HepG2 (cell line): ENCODE measurements around the gene TBC1D22A. TPM values are rescaled to one million over a fixed set of nuclear protein-coding genes. Genes with fewer than 3 reads are reported as not detected.
A peak's percentile ranks its signal among the peaks of the same experiment; 100 is the strongest.

ENCODE experiments used
- ADNP ChIP-seq: sonication (generic); formaldehyde crosslinking; IDR thresholded peaks from 2 replicates; pipeline ENCODE4 v1.4.0; 2020; ENCODE audit warnings: missing genetic modification reagents
- EEA1 ChIP-seq: sonication (generic); formaldehyde crosslinking; IDR thresholded peaks from 2 replicates; pipeline ENCODE4 v1.5.1; 2020; ENCODE audit warnings: mild to moderate bottlenecking, missing genetic modification reagents, borderline replicate concordance
- ELF1 ChIP-seq: sonication (generic); formaldehyde crosslinking; IDR thresholded peaks from 2 replicates; pipeline ENCODE4 v1.4.0; 2020; ENCODE audit warnings: missing genetic modification reagents
- MEF2D ChIP-seq: sonication (generic); formaldehyde crosslinking; IDR thresholded peaks from 2 replicates; pipeline ENCODE4 v1.5.1; 2020; ENCODE audit warnings: mild to moderate bottlenecking, missing genetic modification reagents
- MXI1 ChIP-seq: IDR thresholded peaks from 3 replicates; pipeline ENCODE4 v1.6.1; 2012; ENCODE audit warnings: low read depth, low read length, inconsistent platforms, borderline replicate concordance
- NFE2L1 ChIP-seq: sonication (generic); formaldehyde crosslinking; IDR thresholded peaks from 2 replicates; pipeline ENCODE4 v1.4.0; 2020; ENCODE audit warnings: missing genetic modification reagents, mild to moderate bottlenecking, borderline replicate concordance
- POGZ ChIP-seq: sonication (generic); formaldehyde crosslinking; IDR thresholded peaks from 2 replicates; pipeline ENCODE4 v1.4.0; 2020; ENCODE audit warnings: mild to moderate bottlenecking, missing genetic modification reagents
- POLR2A ChIP-seq, 2 experiments: IDR thresholded peaks; 2 replicates each; pipeline ENCODE4 v1.6.1; 2011; ENCODE audit warnings: low read depth in 2 of 2, low read length in 2 of 2, mild to moderate bottlenecking in 1 of 2, moderate library complexity in 1 of 2; ENCODE audit not compliant: insufficient read depth in 1 of 2
- ZBTB21 ChIP-seq: sonication (generic); formaldehyde crosslinking; IDR thresholded peaks from 2 replicates; pipeline ENCODE4 v1.4.0; 2020; ENCODE audit warnings: missing genetic modification reagents
- ZHX1 ChIP-seq: sonication (generic); formaldehyde crosslinking; IDR thresholded peaks from 2 replicates; pipeline ENCODE4 v1.8.1; 2022; ENCODE audit warnings: low read depth, mild to moderate bottlenecking, missing genetic modification reagents
- ZNF205 ChIP-seq: IDR thresholded peaks from 2 replicates; pipeline ENCODE4 v1.6.1; 2018; ENCODE audit warnings: missing biosample characterization, missing genetic modification reagents
- ZNF232 ChIP-seq: sonication (generic); formaldehyde crosslinking; IDR thresholded peaks from 2 replicates; pipeline ENCODE4 v1.4.0; 2020; ENCODE audit warnings: missing genetic modification reagents, borderline replicate concordance
- ZNF292 ChIP-seq: sonication (generic); formaldehyde crosslinking; IDR thresholded peaks from 2 replicates; pipeline ENCODE4 v1.8.1; 2022; ENCODE audit warnings: mild to moderate bottlenecking, low read depth, missing genetic modification reagents, borderline replicate concordance
- ZNF326 ChIP-seq: sonication (generic); formaldehyde crosslinking; IDR thresholded peaks from 2 replicates; pipeline ENCODE4 v1.4.0; 2020; ENCODE audit warnings: missing genetic modification reagents, borderline replicate concordance
- ZNF503 ChIP-seq: sonication (generic); formaldehyde crosslinking; IDR thresholded peaks from 2 replicates; pipeline ENCODE4 v1.4.0; 2020; ENCODE audit warnings: missing genetic modification reagents
- ZNF543 ChIP-seq: sonication (generic); formaldehyde crosslinking; IDR thresholded peaks from 2 replicates; pipeline ENCODE4 v1.4.0; 2020; ENCODE audit warnings: mild to moderate bottlenecking, missing genetic modification reagents
- ZNF652 ChIP-seq: IDR thresholded peaks from 2 replicates; pipeline ENCODE4 v1.6.1; 2016; ENCODE audit warnings: low read depth, borderline replicate concordance
- ZNF678 ChIP-seq: sonication (generic); formaldehyde crosslinking; IDR thresholded peaks from 2 replicates; pipeline ENCODE4 v1.4.0; 2020; ENCODE audit warnings: mild to moderate bottlenecking, missing genetic modification reagents
- ZNF781 ChIP-seq: sonication (generic); formaldehyde crosslinking; IDR thresholded peaks from 2 replicates; pipeline ENCODE4 v1.5.1; 2020; ENCODE audit warnings: borderline replicate concordance, mild to moderate bottlenecking, missing genetic modification reagents; ENCODE audit errors: not compliant biosample characterization
- polyA plus RNA-seq, 8 experiments: library from polyadenylated mRNA; depleted of rRNA in 3 of 8; stranded (reverse) in 7 of 8; unstranded in 1 of 8; fragments of >200 nt; fragmentation: Illumina TruSeq in 4 of 8; extraction: Trizol in 4 of 8; gene quantifications; 2 replicates each; pipeline versions ENCODE4 v1.2.1 to v1.2.3, GENCODE V29; 2011 to 2016; ENCODE audit warnings: low read depth in 4 of 8, missing spikeins in 1 of 8, mixed read lengths in 1 of 8; ENCODE audit not compliant: insufficient read depth in 1 of 8
- total RNA-seq, 5 experiments: library from RNA; depleted of rRNA; stranded (reverse); fragments of >200 nt; fragmentation: Illumina TruSeq; extraction: Trizol; gene quantifications; 2 replicates each; pipeline ENCODE4 v1.2.3, GENCODE V29; 2016; ENCODE audit warnings: low read depth in 1 of 5
- TF ChIP-seq, protein P1 (sequence below): sonication (generic); formaldehyde crosslinking; conservative IDR thresholded peaks from 2 replicates; pipeline ENCODE4 v1.8.1; 2023; ENCODE audit warnings: missing genetic modification reagents
- TF ChIP-seq, protein P2 (sequence below): sonication (generic); formaldehyde crosslinking; IDR thresholded peaks from 2 replicates; pipeline ENCODE4; 2020; ENCODE audit warnings: missing genetic modification reagents, mild to moderate bottlenecking, borderline replicate concordance

The TBC1D22A gene
- total and polyA plus RNA-seq, 2 of the 13 experiments (the other 11 are each of a cell fraction or from before 2014, with no cell fraction given), result 17.3 to 18.0 TPM

GRCh38 chr22:46754110-46754799, 8.2 kb upstream of the TBC1D22A start (continued):
- TF ChIP-seq, protein P1, sequence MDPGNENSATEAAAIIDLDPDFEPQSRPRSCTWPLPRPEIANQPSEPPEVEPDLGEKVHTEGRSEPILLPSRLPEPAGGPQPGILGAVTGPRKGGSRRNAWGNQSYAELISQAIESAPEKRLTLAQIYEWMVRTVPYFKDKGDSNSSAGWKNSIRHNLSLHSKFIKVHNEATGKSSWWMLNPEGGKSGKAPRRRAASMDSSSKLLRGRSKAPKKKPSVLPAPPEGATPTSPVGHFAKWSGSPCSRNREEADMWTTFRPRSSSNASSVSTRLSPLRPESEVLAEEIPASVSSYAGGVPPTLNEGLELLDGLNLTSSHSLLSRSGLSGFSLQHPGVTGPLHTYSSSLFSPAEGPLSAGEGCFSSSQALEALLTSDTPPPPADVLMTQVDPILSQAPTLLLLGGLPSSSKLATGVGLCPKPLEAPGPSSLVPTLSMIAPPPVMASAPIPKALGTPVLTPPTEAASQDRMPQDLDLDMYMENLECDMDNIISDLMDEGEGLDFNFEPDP (CRISPR knock-in tag), result no peak
- TF ChIP-seq ZNF652 (no peak), ZNF678 (CRISPR knock-in tag) (0 out of 2 replicates have a peak, but pooled peaks have one; percentile 33), ZNF503 (CRISPR knock-in tag) (0 out of 2 replicates have a peak, but pooled peaks have one; percentile 27), MEF2D (CRISPR knock-in tag) (peak; percentile 34; the same call in 1 of the 2 replicates), ZNF543 (CRISPR knock-in tag) (peak; percentile 71; the same call in 1 of the 2 replicates), NFE2L1 (CRISPR knock-in tag) (peak; percentile 85; the same call in 1 of the 2 replicates), ZHX1 (CRISPR knock-in tag) (no peak), EEA1 (CRISPR knock-in tag) (peak; percentile 86; the same call in 1 of the 2 replicates), ZNF326 (CRISPR knock-in tag) (no peak), ELF1 (peak; percentile 55), ZNF781 (CRISPR knock-in tag) (no peak), ZNF205 (CRISPR knock-in tag) (peak; percentile 83), ZNF232 (CRISPR knock-in tag) (peak; percentile 77; the same call in 1 of the 2 replicates), POLR2A (IDR thresholded peaks at IDR 0.05; ENCODE audit: insufficient read depth in 1 of 2, low read depth in 2 of 2, low read length in 2 of 2) (peak; percentile 65 to 94; a peak in 3 of 4 replicates), ZNF292 (peak; percentile 85), ZBTB21 (CRISPR knock-in tag) (peak; percentile 94), MXI1 (peak; percentile 96; the same call in 1 of the 3 replicates), POGZ (CRISPR knock-in tag) (peak; percentile 82), ADNP (CRISPR knock-in tag) (no peak)
- TF ChIP-seq, protein P2, sequence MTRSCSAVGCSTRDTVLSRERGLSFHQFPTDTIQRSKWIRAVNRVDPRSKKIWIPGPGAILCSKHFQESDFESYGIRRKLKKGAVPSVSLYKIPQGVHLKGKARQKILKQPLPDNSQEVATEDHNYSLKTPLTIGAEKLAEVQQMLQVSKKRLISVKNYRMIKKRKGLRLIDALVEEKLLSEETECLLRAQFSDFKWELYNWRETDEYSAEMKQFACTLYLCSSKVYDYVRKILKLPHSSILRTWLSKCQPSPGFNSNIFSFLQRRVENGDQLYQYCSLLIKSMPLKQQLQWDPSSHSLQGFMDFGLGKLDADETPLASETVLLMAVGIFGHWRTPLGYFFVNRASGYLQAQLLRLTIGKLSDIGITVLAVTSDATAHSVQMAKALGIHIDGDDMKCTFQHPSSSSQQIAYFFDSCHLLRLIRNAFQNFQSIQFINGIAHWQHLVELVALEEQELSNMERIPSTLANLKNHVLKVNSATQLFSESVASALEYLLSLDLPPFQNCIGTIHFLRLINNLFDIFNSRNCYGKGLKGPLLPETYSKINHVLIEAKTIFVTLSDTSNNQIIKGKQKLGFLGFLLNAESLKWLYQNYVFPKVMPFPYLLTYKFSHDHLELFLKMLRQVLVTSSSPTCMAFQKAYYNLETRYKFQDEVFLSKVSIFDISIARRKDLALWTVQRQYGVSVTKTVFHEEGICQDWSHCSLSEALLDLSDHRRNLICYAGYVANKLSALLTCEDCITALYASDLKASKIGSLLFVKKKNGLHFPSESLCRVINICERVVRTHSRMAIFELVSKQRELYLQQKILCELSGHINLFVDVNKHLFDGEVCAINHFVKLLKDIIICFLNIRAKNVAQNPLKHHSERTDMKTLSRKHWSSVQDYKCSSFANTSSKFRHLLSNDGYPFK (CRISPR knock-in tag), result peak; percentile 57; the same call in 1 of the 2 replicates
